CD14-positive monocyte (primary cell): ENCODE measurements around the gene OR5H1. TPM values are rescaled to one million over a fixed set of nuclear protein-coding genes. Genes with fewer than 3 reads are reported as not detected.
"Not testable (repeated sequence)": the region's sequence is repeated elsewhere in the genome, so short reads cannot be mapped to it uniquely, and the experiment has no call there.

Source experiments
- DNase-seq, 3 donors: peaks; one replicate each; pipeline ENCODE4 v3.0.0-alpha.2; 2011 to 2022
- H2AFZ ChIP-seq: 2 replicates; pipeline ENCODE4 v1.6.0; 2012; ENCODE audit warnings: mild to moderate bottlenecking, low read depth, low read length, inconsistent platforms; ENCODE audit not compliant: insufficient read depth, poor library complexity, severe bottlenecking
- H3K27ac ChIP-seq, 2 donors: 1 replicate in 1 of 2; 2 replicates in 1 of 2; pipeline ENCODE4 v1.5.1; 2012 to 2013; ENCODE audit warnings: low read length in 2 of 2, control low read depth in 1 of 2, inconsistent platforms in 1 of 2, low read depth in 1 of 2, mild to moderate bottlenecking in 1 of 2
- H3K27me3 ChIP-seq, 2 donors: one replicate each; pipeline versions ENCODE4 v1.6.0 to v1.6.1; 2011 to 2013; ENCODE audit warnings: low read length in 2 of 2; ENCODE audit not compliant: control insufficient read depth in 2 of 2, insufficient read depth in 2 of 2
- H3K36me3 ChIP-seq, 2 donors: replicated peaks in 1 of 2; 1 replicate in 1 of 2; 2 replicates in 1 of 2; pipeline versions ENCODE4 v1.5.1 to v1.6.1; 2012 to 2013; ENCODE audit warnings: low read length in 2 of 2, control low read depth in 1 of 2, inconsistent platforms in 1 of 2, mild to moderate bottlenecking in 1 of 2; ENCODE audit not compliant: insufficient read depth in 2 of 2, control insufficient read depth in 1 of 2
- H3K4me1 ChIP-seq, 2 donors: 1 replicate in 1 of 2; 2 replicates in 1 of 2; pipeline versions ENCODE4 v1.5.1 to v1.6.1; 2012 to 2013; ENCODE audit warnings: low read length in 2 of 2, control low read depth in 1 of 2, inconsistent platforms in 1 of 2, mild to moderate bottlenecking in 1 of 2, moderate library complexity in 1 of 2; ENCODE audit not compliant: insufficient read depth in 2 of 2, control insufficient read depth in 1 of 2
- H3K4me2 ChIP-seq: replicated peaks from 2 replicates; pipeline ENCODE3; 2012; ENCODE audit warnings: low read length, moderate library complexity, mild to moderate bottlenecking; ENCODE audit not compliant: poor library complexity, severe bottlenecking; ENCODE audit errors: extremely low read depth
- H3K4me3 ChIP-seq, 3 experiments: fragments of 200-600 bp in 1 of 3; sonication (generic) in 1 of 3; replicated peaks in 1 of 3; 1 replicate in 2 of 3; 2 replicates in 1 of 3; pipeline ENCODE4 v1.5.1; 2011 to 2013; ENCODE audit warnings: low read length in 3 of 3, mild to moderate bottlenecking in 3 of 3, control low read depth in 2 of 3, low read depth in 2 of 3, inconsistent platforms in 1 of 3, moderate library complexity in 1 of 3
- H3K79me2 ChIP-seq: 2 replicates; pipeline ENCODE4 v1.6.0; 2012; ENCODE audit warnings: mild to moderate bottlenecking, control low read depth, inconsistent platforms, low read length, moderate library complexity; ENCODE audit not compliant: insufficient read depth
- H3K9ac ChIP-seq: 2 replicates; pipeline ENCODE4 v1.6.0; 2017; ENCODE audit warnings: low read length, mild to moderate bottlenecking; ENCODE audit not compliant: insufficient read depth, poor library complexity, severe bottlenecking
- H3K9me3 ChIP-seq, 2 donors: replicated peaks in 1 of 2; 1 replicate in 1 of 2; 2 replicates in 1 of 2; pipeline versions ENCODE4 v1.5.1 to v1.6.1; 2012 to 2013; ENCODE audit warnings: low read length in 2 of 2, control low read depth in 1 of 2; ENCODE audit not compliant: control insufficient read depth in 1 of 2, insufficient read depth in 1 of 2
- H4K20me1 ChIP-seq: 2 replicates; pipeline ENCODE4 v1.6.0; 2012; ENCODE audit warnings: mild to moderate bottlenecking, low read length, control low read depth, moderate library complexity; ENCODE audit not compliant: insufficient read depth
- H3K27ac Mint-ChIP-seq, 7 donors: one replicate each; pipeline ENCODE4 v1.8.0; 2020; ENCODE audit warnings: mild to moderate bottlenecking in 7 of 7, mixed read lengths in 7 of 7, moderate library complexity in 6 of 7, inconsistent platforms in 2 of 7
- H3K27me3 Mint-ChIP-seq, 3 donors: one replicate each; pipeline ENCODE4 v1.8.0; 2021 to 2022; ENCODE audit warnings: low read depth in 3 of 3, mild to moderate bottlenecking in 3 of 3, mixed read lengths in 3 of 3, moderate library complexity in 3 of 3, inconsistent platforms in 1 of 3
- H3K36me3 Mint-ChIP-seq, 2 donors: one replicate each; pipeline ENCODE4 v1.8.0; 2020; ENCODE audit warnings: mixed read lengths in 2 of 2, inconsistent platforms in 1 of 2, mild to moderate bottlenecking in 1 of 2
- H3K4me1 Mint-ChIP-seq: one replicate; pipeline ENCODE4 v1.8.0; 2020; ENCODE audit warnings: mild to moderate bottlenecking, mixed read lengths
- H3K4me3 Mint-ChIP-seq, 2 donors: one replicate each; pipeline ENCODE4 v1.8.0; 2020; ENCODE audit warnings: mild to moderate bottlenecking in 2 of 2, mixed read lengths in 2 of 2, moderate library complexity in 1 of 2
- H3K9me3 Mint-ChIP-seq, 7 donors: one replicate each; pipeline ENCODE4 v1.8.0; 2020 to 2022; ENCODE audit warnings: mixed read lengths in 7 of 7, mild to moderate bottlenecking in 6 of 7, moderate library complexity in 6 of 7, inconsistent platforms in 2 of 7
- WGBS: methylation state at CpG from one replicate; pipeline ENCODE4 v1.1.5; 2013; ENCODE audit warnings: missing lambda C conversion rate; ENCODE audit not compliant: insufficient coverage; 5-methylcytosine and 5-hydroxymethylcytosine counted together
- intact Hi-C, 2 donors: fragments of 100-400 bp; cut with micrococcal nuclease; formaldehyde crosslinking; loops; one replicate each; pipeline versions ENCODE4 v1.15.0 to v1.15.1; 2023
- polyA plus RNA-seq, 3 donors: library from polyadenylated mRNA; depleted of rRNA in 1 of 3; unstranded in 2 of 3; stranded (reverse) in 1 of 3; fragments of 300-500 nt in 2 of 3; fragments of >200 nt in 1 of 3; fragmentation: Illumina TruSeq in 2 of 3; gene quantifications; 1 replicate in 2 of 3; 2 replicates in 1 of 3; pipeline ENCODE4 v1.2.3, GENCODE V29; 2012 to 2021
- TF ChIP-seq, protein P1 (sequence below): fragments of 200-600 bp; IDR thresholded peaks from one replicate; pipeline ENCODE4 v1.8.0; 2022; ENCODE audit warnings: antibody characterized with exemption, mild to moderate bottlenecking

The OR5H1 gene
- polyA plus RNA-seq, 3 donors: not detected

DNA sequence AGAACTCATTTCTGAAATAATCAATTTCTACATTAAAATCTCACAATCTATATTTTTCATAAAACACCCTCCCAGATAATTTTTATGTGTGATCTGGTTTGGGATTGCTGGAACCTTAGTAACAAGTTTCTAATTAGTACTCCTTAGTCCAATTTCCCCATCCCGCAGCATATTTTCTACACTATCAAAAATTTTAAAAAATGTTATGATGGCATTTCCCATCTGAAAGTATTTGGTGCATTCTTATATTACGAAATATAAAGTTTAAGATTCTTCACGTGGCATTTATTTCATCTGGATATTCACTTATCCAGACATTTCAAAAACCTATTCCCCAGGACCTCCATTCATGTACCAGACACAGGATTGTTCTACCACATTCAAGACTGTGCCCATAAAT is 18.2 kb downstream of the OR5H1 start:
- Histone ChIP-seq H3K27ac (no peak overlapping the region), H3K4me1 (no peaks in the 10 kb centered on the region), H2AFZ (no peak overlapping the region), H3K27me3 (no peaks in the 10 kb centered on the region), H3K9me3 (no peaks in the 10 kb centered on the region), H4K20me1 (no peaks in the 10 kb centered on the region), H3K9ac (no peak overlapping the region), H3K36me3 (no peaks in the 10 kb centered on the region), H3K4me3 (no peak overlapping the region), H3K79me2 (no peaks in the 10 kb centered on the region), H3K4me2 (no peak overlapping the region)
- no peak overlapping the region for H3K4me3 Mint-ChIP-seq
- peaks cover 0 to 1% (median 0%) of the 10 kb centered on the region in 3 donors for H3K27me3 Mint-ChIP-seq
- no peaks in the 10 kb centered on the region for H3K4me1 Mint-ChIP-seq
- peaks cover 0 to 7% (median 2%) of the 10 kb centered on the region in 7 donors for H3K9me3 Mint-ChIP-seq
- TF ChIP-seq, protein P1, sequence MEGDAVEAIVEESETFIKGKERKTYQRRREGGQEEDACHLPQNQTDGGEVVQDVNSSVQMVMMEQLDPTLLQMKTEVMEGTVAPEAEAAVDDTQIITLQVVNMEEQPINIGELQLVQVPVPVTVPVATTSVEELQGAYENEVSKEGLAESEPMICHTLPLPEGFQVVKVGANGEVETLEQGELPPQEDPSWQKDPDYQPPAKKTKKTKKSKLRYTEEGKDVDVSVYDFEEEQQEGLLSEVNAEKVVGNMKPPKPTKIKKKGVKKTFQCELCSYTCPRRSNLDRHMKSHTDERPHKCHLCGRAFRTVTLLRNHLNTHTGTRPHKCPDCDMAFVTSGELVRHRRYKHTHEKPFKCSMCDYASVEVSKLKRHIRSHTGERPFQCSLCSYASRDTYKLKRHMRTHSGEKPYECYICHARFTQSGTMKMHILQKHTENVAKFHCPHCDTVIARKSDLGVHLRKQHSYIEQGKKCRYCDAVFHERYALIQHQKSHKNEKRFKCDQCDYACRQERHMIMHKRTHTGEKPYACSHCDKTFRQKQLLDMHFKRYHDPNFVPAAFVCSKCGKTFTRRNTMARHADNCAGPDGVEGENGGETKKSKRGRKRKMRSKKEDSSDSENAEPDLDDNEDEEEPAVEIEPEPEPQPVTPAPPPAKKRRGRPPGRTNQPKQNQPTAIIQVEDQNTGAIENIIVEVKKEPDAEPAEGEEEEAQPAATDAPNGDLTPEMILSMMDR: no peak
- no peak overlapping the region for H3K27ac Mint-ChIP-seq
- no peaks in the 10 kb centered on the region for H3K36me3 Mint-ChIP-seq
- 80% methylated on average over 1 of the region's 3 CpGs for WGBS
- intact Hi-C loops: no loop called here
- no peak for DNase-seq

DNA sequence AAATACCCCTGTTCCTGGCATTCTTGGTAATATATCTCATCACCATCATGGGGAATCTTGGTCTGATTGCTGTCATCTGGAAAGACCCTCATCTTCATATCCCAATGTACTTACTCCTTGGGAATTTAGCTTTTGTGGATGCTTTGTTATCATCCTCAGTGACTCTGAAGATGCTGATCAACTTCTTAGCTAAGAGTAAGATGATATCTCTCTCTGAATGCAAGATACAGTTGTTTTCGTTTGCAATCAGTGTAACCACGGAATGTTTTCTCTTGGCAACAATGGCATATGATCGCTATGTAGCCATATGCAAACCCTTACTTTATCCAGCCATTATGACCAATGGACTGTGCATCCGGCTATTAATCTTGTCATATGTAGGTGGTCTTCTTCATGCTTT is 18.9 kb downstream of the OR5H1 start:
- H3K79me2 ChIP-seq, intact Hi-C loops, H3K4me1 ChIP-seq, H3K4me3 Mint-ChIP-seq, H3K36me3 ChIP-seq, H3K4me3 ChIP-seq, H3K27me3 ChIP-seq, H3K4me1 Mint-ChIP-seq, H3K27ac ChIP-seq, H3K9me3 ChIP-seq, H3K36me3 Mint-ChIP-seq, H3K9me3 Mint-ChIP-seq, H3K27ac Mint-ChIP-seq, H2AFZ ChIP-seq, H3K4me2 ChIP-seq, DNase-seq, H3K27me3 Mint-ChIP-seq, H4K20me1 ChIP-seq, H3K9ac ChIP-seq: not testable (repeated sequence)
- no CpG with 5 or more reads among the region's 4 CpGs for WGBS
